ENCODE results near the gene CTDP1.

The CTDP1 gene

DNA sequence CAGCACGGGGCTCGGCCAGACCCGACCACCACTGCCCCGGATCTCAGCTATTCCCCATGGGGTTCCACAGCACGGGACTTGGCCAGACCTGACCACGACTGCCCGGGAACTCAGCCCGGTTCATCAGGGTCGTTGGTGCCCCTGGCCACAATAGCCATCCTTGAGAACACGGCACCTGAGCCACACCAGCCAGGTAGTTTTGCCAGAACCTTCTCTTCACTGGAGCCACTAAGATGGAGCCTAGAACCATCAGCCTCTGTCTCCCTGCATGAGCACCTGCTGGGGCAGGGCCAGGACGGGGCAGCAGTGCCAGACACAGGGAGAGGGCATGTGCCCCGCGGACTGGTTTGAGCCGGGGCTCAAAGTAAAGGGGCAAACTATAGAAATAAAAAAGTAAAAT, 106.7 kb downstream of the CTDP1 start:
- no peak for DNase-seq

DNA sequence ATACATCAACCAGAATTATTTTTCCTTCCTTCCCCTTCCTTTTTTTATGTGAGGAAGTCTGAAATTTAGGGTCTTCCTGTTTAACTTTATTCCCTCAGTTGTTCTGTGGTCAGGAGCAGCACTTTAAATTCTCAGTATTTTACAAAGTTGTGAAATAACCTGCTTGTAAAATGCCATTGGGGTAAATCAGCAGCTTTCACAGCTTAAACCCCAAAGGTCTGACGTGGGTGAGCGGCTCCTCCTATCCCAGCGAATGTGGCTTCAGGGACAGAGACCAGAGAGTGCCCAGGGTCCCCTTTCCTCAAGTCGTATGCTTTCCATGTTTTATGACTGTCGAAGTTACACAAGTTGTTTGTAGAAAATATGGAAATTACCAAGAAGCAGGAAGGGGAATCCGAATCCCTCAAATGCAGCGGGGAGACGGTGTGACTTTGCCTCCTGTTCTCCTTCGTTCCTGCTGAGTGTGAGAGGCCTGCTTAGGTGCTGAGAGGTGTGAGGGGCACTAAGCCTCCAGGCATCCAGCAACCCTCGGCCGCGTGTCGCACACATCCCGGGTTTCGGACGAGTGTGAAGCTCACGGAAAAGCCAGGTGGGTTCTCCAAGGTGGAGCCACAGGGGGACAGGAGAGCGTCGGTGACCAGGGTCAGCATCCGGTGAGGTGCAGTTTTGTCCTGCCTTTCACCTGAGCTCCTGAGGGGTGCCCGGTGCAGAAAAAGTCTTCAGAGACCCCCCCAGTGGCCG, 107.4 kb downstream of the CTDP1 start:
- DNase-seq, result no peak

DNA sequence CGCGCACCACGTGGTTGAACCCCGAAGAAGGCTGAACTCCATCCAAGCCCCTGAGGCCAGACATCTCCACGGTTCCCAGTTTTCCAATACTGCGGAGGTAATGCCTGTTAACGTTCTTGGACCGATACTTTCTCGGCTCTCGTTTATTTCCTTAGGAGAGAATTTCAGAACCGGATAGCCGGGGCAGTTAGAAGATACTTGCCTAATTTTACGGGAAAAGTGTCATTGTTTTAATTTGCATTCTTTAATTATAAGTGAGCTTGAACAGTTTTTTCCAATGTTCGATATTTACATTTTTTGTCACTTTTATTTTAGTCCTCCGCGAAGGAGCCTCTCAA, 107.9 kb downstream of the CTDP1 start:
- DNase-seq, result no peak

DNA sequence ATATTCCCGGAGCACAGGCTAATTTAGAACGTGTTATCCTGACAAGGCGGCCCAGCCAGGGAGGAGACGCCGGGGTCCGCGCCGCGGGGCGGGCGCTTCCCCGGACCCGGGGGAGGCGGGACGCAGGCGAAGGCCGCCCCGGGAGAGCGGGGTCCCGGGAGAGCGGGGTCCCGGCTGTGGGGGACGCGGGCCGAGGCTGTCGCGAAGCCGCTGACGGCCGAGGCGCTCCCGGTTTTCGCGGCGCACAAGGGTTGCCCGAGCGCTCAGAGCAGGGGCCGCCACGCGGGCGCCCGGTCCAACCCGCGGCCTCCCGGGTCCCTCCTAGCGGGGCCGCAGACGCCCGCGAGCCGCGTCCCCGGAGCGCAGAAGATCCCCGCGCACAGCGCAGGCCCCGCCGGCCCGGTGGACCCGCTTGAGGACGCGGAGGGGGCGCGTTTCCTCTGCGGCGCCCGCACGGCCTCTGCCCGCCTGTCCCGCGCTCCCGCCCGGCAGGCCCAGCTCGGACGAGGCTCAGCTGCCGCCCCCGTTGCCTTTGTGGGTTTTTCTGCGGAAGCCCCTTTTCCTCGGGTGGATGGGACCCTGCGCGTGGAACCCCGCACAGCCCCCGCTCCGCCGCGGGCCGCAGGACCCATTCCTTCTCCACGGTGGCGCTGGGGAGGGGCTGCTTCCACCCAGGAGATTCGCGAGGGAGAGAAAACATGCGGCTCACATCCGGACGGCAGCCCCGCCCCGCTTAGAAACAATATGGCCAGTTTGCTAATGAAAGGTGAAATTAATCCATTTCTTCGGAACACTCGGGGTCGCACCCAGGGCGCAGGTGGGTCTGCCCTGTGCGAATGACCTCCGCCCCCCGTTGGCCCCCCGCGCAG, 108.5 kb downstream of the CTDP1 start:
- DNase-seq, result no peak

DNA sequence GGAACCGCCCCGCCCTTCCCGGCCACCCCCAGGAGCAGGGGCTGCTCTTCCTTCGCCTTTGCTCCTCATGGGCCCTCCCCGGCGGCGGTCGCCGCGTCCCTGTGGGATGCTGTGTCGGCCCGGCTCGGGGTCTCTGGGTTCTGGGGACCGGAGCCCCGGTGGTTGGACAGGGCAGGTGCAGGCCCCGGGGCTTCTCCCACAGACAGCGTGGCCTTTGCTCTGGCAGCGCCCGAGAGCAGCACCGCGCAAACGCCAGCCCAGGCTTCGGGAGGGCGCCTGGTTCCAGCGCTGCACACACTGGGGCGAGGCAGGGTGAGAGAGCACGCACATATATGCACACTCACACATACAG, 109.1 kb downstream of the CTDP1 start:
- DNase-seq, result no peak

DNA sequence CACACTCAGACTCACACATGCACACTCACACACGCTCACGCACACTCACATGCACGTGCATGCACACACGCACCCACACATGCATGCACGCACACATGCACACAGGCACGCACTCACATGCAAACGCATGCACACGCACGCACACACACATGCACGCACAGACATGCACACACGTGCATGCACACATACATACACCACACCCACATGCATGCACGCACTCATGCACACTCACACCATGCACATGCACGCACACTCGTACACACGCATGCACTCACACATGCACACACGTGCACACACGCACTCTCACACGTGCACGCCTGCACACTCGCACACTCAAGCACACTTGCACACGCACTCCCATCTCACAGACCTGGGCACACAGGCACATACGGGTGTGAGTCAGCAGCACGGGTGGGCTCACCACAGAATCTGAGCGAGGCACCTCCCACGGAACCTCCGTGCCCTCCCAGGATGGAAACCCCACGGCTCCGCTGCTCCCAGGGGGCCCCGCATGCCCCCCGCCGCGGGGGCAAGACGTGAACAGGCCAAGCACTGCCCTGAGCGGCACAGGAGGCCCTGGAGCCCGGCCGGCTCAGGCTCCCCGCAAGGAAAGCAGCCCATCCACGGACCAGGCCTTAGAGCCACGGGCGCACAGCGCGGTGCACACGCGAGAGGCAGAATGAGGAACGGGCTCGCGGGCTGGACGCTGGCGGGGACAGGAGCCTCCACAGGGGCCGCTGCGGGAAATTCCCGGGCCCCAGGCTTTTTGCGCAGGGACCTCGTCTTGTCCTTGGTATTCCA, 109.7 kb downstream of the CTDP1 start:
- DNase-seq, result no peak

DNA sequence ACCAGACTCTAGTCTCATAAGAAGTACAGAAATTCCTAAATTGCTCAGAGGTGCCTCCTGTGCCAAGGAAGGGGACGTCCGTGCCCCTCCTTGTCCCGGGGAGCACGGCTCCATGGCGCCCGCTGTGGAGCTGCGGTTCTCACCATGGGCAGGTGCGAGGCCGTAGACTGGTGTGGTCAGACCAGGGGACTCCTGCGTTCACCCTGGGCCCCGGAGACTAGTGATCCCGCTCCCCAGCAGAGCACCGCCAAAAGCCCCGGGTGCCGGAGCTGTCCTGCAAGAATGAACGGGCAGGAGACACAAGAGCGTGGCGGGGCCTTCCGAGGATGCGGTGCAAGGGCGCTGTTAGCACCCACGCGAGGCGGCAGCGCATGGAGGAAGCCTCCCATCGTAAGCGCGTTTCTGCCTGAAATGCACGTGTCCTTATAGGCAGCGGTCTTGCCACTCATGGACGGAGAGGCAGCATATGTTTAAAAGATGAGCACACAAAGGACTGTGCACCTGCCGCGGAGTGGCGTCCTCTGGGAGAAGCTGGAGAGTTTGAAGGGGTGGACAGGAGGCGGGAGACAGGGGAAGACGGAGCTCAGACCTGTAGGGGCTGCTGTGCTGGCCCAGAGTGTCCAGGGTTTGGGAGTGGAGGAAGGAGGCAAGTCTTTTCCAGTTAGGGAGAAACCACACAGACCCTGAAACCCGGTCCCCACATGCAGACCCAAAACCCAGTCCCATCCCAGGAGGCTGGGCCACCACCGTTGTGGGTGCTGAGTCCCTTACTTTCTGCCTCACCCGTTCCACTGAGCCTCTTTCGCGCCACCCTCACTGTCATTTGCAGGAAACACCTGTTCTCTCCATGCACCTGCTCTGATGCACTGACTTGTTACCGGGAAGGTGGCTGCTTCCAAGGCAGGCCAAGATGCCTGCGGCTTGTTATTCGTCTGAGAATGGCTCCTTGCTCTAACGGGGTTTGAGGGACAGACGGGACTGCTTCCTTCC, 110.6 kb downstream of the CTDP1 start:
- peak; percentile 83 for DNase-seq

DNA sequence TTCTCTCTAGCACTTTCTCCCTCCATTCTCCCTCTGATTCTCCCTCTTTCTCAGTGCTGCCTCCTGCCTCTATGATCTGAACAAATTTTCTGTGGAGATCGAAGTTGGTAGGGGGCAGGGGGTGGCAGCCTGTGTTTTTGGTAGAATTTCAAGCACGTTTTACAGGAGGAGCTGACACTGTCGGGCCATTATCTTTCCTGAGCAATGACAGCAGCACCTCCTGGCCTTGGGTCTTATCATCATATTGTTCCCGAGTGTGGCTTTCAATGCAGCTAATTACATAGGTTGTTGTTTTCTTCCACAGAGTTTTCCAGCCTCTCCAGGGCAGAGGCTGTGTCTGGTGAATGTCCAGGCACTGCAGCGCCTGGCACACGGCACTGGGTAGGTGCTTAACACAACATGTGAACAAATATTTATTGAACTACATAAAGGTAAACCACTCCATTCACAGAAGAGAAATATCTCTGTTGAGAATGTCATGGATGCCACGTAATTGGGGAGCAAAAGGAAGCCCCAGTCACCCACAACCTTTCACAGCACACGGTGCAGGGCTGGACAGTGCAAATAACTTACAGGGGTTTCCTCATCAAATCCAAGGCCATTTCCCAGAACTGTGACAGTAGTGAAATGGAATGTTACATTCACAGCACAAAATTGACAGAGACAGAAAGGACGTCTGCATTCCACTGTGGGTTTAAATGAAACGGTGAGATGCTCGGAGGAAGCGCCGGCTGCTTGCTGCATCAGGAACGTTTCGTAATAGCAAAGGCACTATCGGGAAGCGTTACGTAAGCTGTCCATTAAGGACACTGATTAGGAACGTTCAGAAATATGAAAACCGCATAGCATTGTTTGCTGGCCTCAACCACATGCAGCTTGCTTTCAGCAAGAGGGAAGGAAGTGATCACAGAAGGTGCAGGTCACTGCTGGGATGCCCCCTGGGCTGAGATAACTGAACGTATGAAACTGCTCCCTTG, 111.7 kb downstream of the CTDP1 start:
- DNase-seq, result peak; percentile 53

DNA sequence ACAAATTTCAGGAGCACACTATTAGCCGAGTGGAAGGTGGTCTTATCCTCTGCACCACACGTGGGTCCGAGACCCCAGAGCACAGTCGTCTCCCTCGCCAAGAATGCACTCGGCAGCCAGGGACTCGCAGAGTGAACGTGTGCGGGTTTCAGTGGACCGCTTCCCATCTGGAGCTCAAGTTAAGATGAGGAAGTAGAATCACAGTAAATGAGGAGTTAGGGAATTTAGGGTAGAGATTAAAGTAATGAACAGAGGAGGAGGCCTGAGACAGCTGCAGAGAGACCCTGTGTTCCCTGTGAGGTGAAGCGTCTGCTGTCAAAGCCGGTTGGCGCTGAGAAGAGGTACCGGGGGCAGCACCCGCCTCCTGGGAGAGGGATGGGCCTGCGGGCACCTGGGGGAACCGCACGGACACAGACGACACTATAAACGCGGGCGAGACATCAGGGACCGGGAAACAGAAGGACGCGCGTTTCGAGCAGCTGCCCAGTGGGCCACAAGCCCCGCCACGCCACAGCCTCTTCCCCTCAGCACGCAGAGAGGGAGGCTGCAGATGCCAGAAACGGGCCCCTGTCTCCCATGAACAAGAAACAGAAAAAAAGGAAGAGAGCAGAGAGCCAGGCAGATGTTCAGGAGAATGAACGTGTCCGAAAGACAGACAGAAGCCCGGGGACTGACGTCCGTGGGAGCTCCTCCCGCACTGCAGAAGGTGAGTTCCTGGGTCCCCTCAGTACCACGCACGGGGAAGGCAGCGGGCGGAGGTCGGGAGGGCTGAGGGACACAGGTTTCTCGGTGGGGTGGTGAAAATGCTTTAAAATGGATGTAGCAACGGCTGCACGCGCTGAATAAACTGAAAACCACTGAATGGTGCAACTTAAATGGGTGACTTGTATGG, 112.7 kb downstream of the CTDP1 start:
- DNase-seq, result no peak

DNA sequence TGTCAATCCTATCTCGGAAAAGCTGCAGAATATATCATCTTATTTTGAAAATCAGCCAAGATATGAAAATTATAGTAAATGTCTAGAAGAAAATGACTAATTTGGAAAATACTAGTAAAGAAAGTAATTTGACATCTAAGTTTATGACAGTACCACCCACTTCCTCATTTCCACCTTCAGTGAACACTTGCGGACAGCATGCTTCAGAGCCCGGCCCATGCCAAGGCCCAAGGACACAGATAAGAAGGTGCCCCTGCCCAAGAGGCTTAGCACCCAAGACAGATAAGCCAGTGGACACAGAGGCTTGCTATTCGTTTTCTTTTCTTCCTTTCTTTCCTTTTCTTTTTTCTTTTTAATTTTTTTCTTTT, 113.4 kb downstream of the CTDP1 start:
- DNase-seq, result no peak

DNA sequence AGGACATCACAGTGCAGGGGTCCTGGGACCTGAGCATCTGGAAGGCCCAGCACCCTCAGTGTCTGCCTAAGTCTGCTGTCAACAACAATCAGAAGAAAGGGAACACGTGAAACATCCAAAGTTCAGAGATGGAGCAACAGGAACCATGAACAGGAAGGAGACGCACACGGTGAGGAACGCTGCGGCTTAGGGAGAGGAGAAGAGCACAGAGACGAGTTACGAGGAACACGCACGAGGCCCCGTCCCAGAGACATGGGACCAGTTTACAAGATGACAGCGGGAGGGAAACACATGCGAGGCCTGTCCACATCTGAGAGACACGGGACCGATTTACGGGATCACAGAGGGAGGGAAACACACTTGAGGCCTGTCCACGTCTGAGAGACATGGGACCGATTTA, 115.2 kb downstream of the CTDP1 start:
- DNase-seq, result no peak

DNA sequence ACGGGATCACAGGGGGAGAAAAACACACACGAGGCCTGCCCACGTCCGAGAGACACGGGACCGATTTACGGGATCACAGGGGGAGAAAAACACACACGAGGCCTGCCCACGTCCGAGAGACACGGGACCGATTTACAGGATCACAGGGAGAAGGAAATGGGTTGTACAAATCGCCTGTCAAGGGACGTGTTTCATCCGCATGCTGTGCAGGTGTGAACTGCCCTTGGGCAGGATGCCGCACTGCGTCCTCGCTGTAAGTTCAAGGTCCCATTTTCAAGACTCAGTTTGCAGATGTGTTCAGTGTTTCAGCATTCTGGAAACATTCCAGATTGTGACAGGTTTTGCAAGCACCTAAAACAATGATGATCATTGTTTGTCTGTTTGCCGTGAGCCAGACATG, 115.8 kb downstream of the CTDP1 start:
- DNase-seq, result no peak

DNA sequence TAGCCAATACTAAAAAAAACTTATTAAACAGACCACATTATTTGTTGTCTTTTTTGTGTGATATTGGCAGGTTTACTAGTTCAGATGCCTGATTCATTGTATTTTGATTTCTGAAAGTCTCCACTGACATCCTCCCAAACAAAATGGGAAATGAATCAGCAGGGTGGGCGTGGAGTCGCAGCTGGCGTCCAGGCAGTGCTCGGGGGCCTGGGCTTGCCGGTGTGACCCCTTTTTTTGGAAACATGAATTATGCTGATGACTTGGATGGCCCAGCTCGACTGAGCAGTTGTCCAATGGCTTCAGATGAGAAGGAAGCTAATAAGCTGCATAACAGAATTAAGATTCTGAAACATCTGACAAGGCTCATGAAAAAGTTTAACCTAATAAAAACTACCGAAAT, 116.4 kb downstream of the CTDP1 start:
- no peak for DNase-seq

DNA sequence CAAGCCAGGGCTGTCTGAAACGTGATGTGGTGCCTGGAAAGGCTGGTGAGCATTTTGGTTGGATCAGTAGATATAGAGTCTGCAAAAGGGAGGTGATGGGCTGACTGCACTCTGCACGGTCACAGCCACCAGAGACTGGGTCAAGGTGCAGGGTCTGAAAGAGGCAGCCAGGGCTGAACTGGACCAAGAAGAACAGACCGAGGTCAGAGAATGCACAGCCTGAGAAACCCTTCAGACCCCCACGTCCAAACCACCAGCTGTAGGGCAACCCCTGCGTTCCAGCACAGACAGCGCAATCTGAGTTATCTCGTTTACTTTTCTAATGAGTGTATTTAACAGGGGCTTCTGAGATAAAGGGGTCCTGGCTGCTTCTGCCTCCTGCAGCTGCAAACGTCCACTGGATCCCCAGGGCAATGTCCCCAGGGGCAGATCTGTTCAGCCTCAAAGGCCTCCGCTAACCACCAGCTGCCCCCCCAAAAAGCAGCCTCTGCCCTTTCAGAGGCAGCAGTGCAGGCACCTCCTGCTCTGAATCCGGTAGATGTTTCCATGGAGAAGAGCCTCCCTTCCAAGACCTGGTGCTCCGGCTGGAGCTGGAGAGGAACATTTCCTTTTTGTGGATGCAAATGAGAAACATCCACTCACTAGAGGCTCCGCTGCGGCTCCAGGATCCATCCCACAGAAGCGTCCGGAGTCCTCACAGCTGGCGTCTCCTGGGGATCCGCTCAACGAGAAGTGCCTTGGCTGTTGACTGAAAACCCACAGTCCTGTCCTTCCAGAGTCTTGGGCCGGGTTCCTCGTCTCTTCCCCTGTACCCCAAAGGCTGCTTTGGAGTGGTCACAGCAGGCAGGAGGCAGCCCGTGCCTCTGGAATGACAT, 117.2 kb downstream of the CTDP1 start:
- no peak for DNase-seq

DNA sequence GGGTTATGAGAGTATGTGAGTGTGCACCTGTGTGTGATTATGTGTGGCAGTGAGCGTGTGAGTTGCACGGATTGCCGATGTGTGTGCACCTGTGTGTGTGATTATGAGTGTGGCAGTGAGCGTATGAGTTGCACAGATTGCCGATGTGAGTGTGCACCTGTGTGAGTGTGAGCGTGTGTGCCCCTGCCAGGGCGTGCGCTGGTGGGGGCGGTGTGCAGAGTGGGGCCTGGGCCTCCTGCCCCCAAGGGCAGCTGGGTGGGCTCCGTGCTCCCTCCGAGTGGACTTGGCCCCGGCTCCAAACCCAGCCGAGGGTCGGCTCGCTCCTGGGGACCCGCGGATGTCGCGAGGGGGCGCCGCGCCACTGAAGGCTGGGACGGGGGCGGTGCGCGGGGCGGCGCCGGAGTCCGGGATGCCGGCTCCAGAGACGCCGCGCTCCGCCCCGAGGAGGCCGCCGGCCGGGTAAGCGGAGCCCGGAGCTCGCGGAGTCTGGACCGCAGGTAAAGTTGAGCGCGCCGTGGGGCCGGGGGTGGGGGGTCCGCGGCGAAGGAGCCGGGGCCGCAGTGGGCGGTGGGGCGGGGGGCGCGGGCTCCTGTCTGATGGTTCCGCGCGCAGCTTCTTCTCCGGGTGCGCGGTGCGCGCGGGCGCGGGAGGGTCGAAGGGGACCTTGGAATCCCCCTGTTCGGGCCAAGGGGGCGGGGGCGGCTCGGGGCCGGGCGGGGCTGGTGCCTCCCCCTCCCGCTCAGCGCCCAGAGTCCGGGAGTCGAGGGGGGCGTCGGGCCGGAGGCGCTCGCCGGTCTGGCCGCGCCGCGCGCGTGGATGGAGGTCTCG, 118.1 kb downstream of the CTDP1 start, which contains the start of gene KCNG2:
TSS of gene KCNG2 (plus strand) at position 421 of the 828 bp plus-strand sequence. CDS start 65,730 bp downstream, outside the sequence.
- peak; percentile 41 for DNase-seq

DNA sequence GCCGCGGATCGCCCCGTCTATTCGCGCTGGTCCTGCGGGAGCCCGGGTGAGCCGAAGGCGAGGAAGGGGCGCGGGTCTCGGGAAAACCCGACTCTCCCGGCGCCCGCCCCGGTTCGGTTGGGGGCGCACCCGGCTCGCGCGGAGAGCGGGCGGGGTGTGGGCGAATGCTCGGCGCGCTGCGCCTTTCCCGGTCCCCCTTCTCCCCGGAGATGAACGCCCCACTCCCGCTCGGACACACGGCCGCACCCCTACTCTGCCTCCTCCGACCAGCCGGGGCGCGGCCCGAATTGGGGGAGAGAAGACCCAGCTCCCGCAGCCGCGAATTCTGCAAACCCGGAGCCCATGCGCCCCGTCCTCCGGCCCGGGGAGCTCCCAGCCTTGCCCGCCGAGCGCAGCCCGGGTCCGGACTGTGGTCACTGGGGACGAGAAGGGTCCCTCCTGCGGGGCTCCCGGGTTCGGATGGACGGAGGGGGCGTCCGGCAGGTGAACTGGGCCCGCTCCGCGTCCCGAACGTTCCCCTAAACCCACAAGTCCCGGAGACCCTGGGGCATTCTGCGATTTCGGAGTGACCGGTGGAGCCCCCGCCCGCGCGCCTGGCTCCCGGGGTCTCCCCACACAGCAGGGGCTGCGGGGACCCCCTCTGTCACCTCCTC, 118.9 kb downstream of the CTDP1 start:
- no peak for DNase-seq

DNA sequence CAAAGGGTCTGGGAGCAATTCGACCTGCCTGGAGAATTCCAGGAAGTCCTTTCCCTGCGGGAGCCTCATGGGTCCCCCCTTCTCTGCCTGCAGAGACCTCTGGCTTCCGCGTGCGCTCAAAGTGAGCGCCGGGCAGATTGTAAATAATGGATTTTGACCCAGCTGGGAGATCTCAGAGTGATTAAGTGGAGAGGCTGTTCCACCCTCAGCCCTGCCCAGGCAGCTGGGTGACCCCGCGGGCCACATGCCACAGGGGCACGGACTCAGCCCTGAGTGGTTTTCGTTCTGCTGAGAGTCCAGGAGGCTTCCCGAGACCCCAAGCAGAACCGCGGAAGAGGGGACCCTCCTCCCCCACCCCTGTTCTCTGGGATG, 119.4 kb downstream of the CTDP1 start:
- no peak for DNase-seq

Data from NCI-H146 (cell line).